Thoracic aorta (tissue), 2 donors: ENCODE measurements around the gene MTMR3. TPM values are rescaled to one million over a fixed set of nuclear protein-coding genes. Genes with fewer than 3 reads are reported as not detected.

ENCODE experiments used
- ATAC-seq: fragments of 150-250 bp; one replicate; pipeline ENCODE4 v1.8.0; 2017; ENCODE audit warnings: low read depth; ENCODE audit not compliant: insufficient number of reproducible peaks, low FRiP score
- DNase-seq: peaks from one replicate; pipeline ENCODE4 v3.0.0-alpha.2; 2020; ENCODE audit warnings: low spot score
- H3K27ac ChIP-seq, 2 donors: fragments of 200-600 bp; sonication (generic); 1 replicate in 1 of 2; 2 replicates in 1 of 2; pipeline ENCODE4 v1.5.1; 2016; ENCODE audit warnings: mild to moderate bottlenecking in 2 of 2, moderate library complexity in 2 of 2
- H3K27me3 ChIP-seq: fragments of 200-600 bp; sonication (generic); replicated peaks from 2 replicates; pipeline ENCODE4 v1.6.0; 2016; ENCODE audit warnings: mild to moderate bottlenecking; ENCODE audit not compliant: insufficient read depth
- H3K36me3 ChIP-seq: fragments of 200-600 bp; sonication (generic); one replicate; pipeline ENCODE4 v1.5.1; 2016
- H3K4me1 ChIP-seq, 2 donors: fragments of 200-600 bp; sonication (generic); 1 replicate in 1 of 2; 2 replicates in 1 of 2; pipeline versions ENCODE4 v1.5.1 to v1.6.0; 2016; ENCODE audit warnings: low read depth in 2 of 2, mild to moderate bottlenecking in 1 of 2; ENCODE audit not compliant: control insufficient read depth in 1 of 2
- H3K4me3 ChIP-seq: fragments of 200-600 bp; sonication (generic); 2 replicates; pipeline ENCODE4 v1.5.1; 2016; ENCODE audit warnings: mild to moderate bottlenecking
- H3K9me3 ChIP-seq: fragments of 200-600 bp; sonication (generic); 2 replicates; pipeline ENCODE4 v1.5.1; 2016
- total RNA-seq, 2 donors: library from RNA; depleted of rRNA; stranded (reverse); fragments of >200 nt; gene quantifications; one replicate each; pipeline versions ENCODE4 v1.1.0 to v1.2.3, GENCODE V29; 2016
- TF ChIP-seq, protein P1 (sequence below): fragments of 200-600 bp; sonication (generic); IDR thresholded peaks from one replicate; pipeline ENCODE4 v1.5.1; 2019; ENCODE audit warnings: antibody characterized with exemption

MTMR3 gene
- total RNA-seq, 2 donors from 2014 or later = 33.3 to 61.9 TPM

DNA sequence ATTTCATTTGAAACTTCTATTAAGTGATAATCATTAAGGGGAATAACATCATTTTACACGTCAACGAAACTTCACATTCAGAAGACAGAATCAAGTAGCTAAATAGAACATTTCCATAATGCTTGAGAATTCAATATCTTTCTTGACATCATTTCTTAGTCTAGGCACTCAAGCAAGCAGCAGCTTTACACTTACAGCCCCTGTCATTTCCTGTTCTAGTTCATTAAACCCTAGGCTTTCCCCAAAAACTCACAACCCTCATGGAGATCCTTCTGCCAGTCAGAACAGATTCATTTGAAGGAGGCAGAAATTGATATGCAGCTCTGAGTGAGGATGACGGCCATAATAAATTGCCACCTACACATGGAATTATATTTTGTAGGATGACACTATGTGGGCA lies 192.0 kb downstream of the MTMR3 start:
- H3K27me3 ChIP-seq = no peaks in the 10 kb centered on the region

DNA sequence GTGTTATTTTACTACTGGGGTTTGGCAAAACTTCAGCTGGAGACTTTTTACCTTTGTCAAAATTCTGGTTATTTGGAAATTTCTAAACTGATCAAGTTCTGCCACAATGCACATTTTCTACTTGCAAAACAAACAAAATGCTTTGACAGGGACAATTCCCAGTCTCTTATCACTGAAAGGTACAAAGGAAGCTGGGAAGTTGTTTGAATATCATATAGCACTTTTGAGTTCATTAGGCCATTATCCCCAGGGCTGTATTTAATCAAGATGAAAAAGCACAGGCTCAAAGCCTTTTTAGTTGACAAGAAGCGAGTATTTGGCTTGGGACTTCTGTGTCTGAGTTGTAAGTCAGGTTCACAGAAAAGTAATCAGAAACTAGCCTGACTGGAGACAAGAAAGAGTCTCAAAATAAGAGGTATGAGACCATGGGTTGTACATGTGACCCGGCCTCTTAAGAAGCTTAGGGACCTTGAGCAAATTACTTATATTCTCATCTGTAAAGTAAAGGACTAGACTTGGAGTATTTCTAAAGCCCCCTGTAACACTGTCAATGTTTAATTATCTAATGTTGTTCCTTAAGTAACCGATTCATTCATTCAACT lies 194.4 kb downstream of the MTMR3 start:
- no peak for ATAC-seq
- Histone ChIP-seq H3K27me3 (no peaks in the 10 kb centered on the region), H3K4me1 (peaks cover 0 to 5% of the 10 kb centered on the region in 2 donors), H3K9me3 (no peaks in the 10 kb centered on the region), H3K36me3 (no peaks in the 10 kb centered on the region), H3K4me3 (no peak overlapping the region), H3K27ac (no peak overlapping the region)
- DNase-seq = no peak
- TF ChIP-seq, protein P1, sequence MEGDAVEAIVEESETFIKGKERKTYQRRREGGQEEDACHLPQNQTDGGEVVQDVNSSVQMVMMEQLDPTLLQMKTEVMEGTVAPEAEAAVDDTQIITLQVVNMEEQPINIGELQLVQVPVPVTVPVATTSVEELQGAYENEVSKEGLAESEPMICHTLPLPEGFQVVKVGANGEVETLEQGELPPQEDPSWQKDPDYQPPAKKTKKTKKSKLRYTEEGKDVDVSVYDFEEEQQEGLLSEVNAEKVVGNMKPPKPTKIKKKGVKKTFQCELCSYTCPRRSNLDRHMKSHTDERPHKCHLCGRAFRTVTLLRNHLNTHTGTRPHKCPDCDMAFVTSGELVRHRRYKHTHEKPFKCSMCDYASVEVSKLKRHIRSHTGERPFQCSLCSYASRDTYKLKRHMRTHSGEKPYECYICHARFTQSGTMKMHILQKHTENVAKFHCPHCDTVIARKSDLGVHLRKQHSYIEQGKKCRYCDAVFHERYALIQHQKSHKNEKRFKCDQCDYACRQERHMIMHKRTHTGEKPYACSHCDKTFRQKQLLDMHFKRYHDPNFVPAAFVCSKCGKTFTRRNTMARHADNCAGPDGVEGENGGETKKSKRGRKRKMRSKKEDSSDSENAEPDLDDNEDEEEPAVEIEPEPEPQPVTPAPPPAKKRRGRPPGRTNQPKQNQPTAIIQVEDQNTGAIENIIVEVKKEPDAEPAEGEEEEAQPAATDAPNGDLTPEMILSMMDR = no peak

More for the DNA sequence above, 192.0 kb downstream of the MTMR3 start:
- H3K36me3 ChIP-seq = no peaks in the 10 kb centered on the region
- H3K27ac ChIP-seq = no peak overlapping the region
- no peaks in the 10 kb centered on the region for H3K9me3 ChIP-seq
- H3K4me1 ChIP-seq = peaks cover 0 to 2% of the 10 kb centered on the region in 2 donors
- ATAC-seq = no peak
- TF ChIP-seq, protein P1 = no peak
- DNase-seq = no peak
- no peak overlapping the region for H3K4me3 ChIP-seq

DNA sequence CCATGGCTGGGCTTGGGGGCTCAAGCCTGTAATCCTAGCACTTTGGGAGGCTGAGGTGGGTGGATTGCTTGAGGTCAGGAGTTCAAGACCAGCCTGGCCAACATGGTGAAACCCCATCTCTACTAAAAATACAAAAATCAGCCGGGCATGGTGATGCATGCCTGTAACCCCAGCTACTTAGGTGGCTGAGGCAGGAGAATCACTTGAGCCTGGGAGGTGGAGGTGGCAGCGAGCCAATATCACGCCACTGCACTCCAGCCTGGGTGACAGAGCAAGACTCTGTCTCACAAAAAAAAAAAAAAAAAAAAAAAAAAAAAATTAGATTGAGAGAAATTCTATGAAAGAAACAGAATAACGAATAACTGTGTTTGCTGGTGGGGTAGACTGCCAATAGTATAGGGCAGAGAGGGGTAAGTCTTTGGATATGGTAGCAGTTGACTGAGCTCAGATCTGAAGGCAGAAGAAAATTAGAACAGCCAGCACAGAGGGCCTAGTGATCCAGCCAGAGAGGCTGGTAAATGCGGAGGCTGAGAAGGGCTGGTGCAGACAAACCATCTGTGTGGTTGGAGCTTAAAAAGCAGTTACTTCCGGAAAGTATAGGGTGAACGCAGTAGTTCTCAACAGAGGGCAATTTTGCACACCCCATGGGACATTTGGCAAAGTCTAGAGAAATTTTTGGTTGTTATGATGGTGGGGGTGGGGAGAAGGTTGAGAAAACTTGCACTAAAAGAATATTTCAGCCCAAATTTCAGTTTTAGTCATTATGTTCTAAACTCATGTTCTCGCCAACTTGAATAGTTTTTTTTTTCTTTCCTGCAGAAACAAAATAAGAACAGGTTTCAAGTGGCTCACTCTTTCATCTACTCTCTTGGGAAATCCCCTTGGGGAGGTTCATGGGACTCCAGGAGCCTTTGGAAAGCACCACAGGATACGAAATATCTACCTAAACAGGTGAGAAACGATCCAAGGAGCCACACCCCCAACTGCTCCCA lies 195.6 kb downstream of the MTMR3 start:
- H3K9me3 ChIP-seq = no peaks in the 10 kb centered on the region
- DNase-seq (no peak), ATAC-seq (no peak)
- H3K36me3 ChIP-seq = no peaks in the 10 kb centered on the region
- H3K27ac ChIP-seq = no peak overlapping the region
- peaks cover 0 to 5% of the 10 kb centered on the region in 2 donors for H3K4me1 ChIP-seq
- no peak overlapping the region for H3K4me3 ChIP-seq
- TF ChIP-seq, protein P1 = no peak
- H3K27me3 ChIP-seq = no peaks in the 10 kb centered on the region

DNA sequence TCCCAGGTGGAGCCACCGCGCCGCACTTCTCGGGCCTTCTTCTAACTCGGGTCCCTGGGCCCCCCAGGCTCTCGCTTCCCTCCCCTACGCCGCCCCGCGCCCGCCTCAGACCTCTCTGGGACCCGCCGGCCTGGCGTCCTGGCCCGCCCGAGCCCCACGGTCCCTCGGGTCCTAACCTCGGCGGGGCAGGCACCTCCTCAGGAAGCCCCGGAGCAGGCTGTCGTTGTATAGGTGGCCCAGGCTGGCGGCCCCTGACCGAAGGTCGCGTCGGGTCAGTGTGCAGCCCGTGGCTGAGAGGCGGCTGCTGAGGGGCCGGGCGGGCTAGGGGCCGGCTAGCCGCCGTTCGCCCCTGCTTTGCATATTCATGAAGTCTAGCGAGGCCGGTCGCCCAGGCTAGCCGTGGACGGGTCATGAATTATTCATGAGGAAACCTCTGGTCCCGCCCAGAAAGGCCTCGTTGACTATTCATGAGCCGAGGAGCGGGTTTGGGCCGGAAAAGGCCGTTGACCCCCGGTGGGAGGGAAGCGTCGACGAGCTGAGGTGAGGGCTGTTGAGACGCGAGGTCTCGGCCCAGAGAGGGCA lies 197.1 kb downstream of the MTMR3 start, which contains the start of gene HORMAD2:
Gene HORMAD2, plus strand, starts transcription at position 513 of the 582 bp plus-strand sequence. CDS start 13,489 bp downstream, outside the sequence.
- Histone ChIP-seq H3K36me3 (no peaks in the 10 kb centered on the region), H3K27me3 (no peaks in the 10 kb centered on the region), H3K4me3 (peak within 1 kb of the TSS; percentile 47), H3K9me3 (no peaks in the 10 kb centered on the region), H3K27ac (no peak within 1 kb of the TSS), H3K4me1 (peaks cover 0 to 5% of the 10 kb centered on the region in 2 donors)
- no peak for DNase-seq
- no peak for ATAC-seq
- TF ChIP-seq, protein P1 = no peak

Other genes with a start within 250 kb of the MTMR3 start
- under 1 TPM in 1 of 2 donors, not detected in 1; 0.14 TPM for gene CABP7, start 163.2 kb upstream of the MTMR3 start, total RNA-seq
- gene ZMAT5, start 116.2 kb upstream of the MTMR3 start, total RNA-seq = 10 to 100 TPM; 11.0 to 26.8 TPM
- 10 to 100 TPM; 12.2 to 43.1 TPM for gene UQCR10, start 115.8 kb upstream of the MTMR3 start, total RNA-seq
- gene ASCC2, start 44.9 kb upstream of the MTMR3 start, total RNA-seq = 10 to 100 TPM; 31.0 to 41.8 TPM
- not detected for gene HORMAD2, start 197.3 kb downstream of the MTMR3 start, total RNA-seq